ENCODE measurements around the gene TBCA. TPM values are rescaled to one million over a fixed set of nuclear protein-coding genes. Genes with fewer than 3 reads are reported as not detected.

Gene TBCA
- total and polyA plus RNA-seq, 9 of the 15 experiments (the other 6 are each of a cell fraction or from before 2014, with no cell fraction given) = 164 to 661 (median 334) TPM

DNA sequence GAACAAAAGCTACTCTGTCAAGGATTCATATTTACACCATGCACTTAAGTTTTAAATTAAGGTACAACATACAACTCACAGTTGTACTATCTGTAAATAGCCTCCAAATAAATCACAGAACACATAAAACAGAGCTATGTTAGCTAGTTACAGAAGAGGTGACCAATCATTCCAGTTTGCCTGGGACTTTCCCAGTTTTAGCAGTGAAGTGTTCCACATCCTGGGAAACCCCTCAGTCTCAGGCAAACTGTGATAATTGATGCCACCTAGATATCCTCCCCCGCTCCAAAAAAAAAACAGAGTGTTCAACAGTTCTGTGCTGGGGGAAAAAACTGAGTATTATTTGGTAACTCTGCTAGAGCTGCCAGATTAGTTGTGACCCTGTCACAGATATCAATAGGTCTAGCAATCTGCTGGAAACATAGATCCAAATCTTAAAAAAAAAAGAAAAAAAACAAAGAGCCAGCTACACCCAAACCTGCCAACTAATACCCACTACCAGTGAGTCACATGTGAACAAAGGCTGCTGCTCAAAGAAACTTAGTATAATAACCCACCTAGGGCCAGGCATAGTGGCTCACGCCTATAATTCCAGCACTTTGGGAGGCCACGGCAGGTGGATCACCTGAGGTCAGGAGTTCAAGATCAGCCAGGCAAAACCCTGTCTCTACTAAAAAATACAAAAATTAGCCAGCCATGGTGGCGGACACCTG lies 5.7 kb downstream of the TBCA start:
- Histone ChIP-seq H3K9me1 (ENCODE audit: control insufficient read depth, insufficient read depth, low read length) (no peaks in the 10 kb centered on the region), H3K9ac (ENCODE audit: insufficient read depth in 1 of 2, low read depth in 2 of 2, low read length in 2 of 2) (no peak overlapping the region), H3K36me3 (ENCODE audit: control insufficient read depth, insufficient read depth, low read length) (peaks cover 68% of the 10 kb centered on the region), H3K4me2 (ENCODE audit: insufficient read depth, low read length) (no peak overlapping the region; the same call in 1 of the 2 replicates), H3K4me1 (replicated peaks in 1 of 2; ENCODE audit: control insufficient read depth in 2 of 2, insufficient read depth in 2 of 2, low read length in 2 of 2) (peaks cover 6 to 20% of the 10 kb centered on the region in 2 experiments; a peak in 4 of 5 replicates), H3K79me2 (ENCODE audit: control insufficient read depth, insufficient read depth, low read length) (peaks cover 97% of the 10 kb centered on the region), H2AFZ (ENCODE audit: low read depth, low read length) (no peak overlapping the region), H3K4me3 (no peak overlapping the region), H3K27me3 (ENCODE audit: control insufficient read depth in 2 of 2, insufficient read depth in 2 of 2, low read length in 2 of 2) (no peaks in the 10 kb centered on the region), H4K20me1 (replicated peaks; ENCODE audit: control insufficient read depth, insufficient read depth, low read length) (no peaks in the 10 kb centered on the region), H3K27ac (ENCODE audit: extremely low read depth, low read depth, low read length) (no peak overlapping the region), H3K9me3 (replicated peaks; ENCODE audit: control insufficient read depth, insufficient read depth, low read depth, low read length) (0 out of 2 replicates have a peak, but pooled peaks cover 4% of the 10 kb centered on the region)
- no TSS peak for BruUV-seq (replicated peaks)
- DNase-seq (ENCODE audit: extremely low read depth in 1 of 4, low spot score in 3 of 4) (no peak), FAIRE-seq (no peak), ATAC-seq (no peak)
- in situ Hi-C loops (cut with MboI) = no loop called here
- POLR2A ChIA-PET = interaction anchor here (0.7 kb wide), 1 partner anchor 42 kb away, joined by 3 read pairs; no protein-coding TSS in a partner anchor
- CTCF ChIA-PET (ENCODE audit: low intra/inter-chr PET ratio) = no interaction called here
- 91% methylated on average over 4 of the region's 4 CpGs for WGBS (ENCODE audit: insufficient coverage, low coverage, missing lambda C conversion rate)
- no peak for TF ChIP-seq BMI1 (IDR thresholded peaks at IDR 0.05; ENCODE audit: low read length)
- 0 out of 2 replicates have a peak, but pooled peaks have one; percentile 15 for TF ChIP-seq ZFP1 (CRISPR knock-in tag; IDR thresholded peaks at IDR 0.05)
- intact Hi-C loops (cut with micrococcal nuclease) = no loop called here

DNA sequence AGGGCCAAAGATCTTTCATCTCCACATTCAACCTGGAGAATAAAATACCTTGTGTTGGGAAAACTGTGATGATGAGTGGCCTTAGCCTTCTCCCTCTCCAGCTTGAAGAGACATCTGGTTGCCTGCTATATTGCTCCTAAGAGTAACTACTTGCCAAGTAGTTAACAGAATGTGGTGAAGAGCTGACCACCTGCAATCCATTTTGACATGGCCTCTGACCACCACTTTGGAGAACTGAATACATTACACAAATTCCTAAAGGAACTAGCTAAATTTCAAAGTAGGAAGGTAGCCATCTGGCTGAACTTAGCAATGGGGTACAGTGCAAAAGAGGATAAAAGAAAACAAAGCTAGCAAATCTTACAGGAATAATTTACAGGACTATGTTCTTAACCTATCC lies 7.2 kb downstream of the TBCA start:
- CTCF ChIA-PET (ENCODE audit: low intra/inter-chr PET ratio) = no interaction called here
- no peak overlapping the region for H3K9ac ChIP-seq (ENCODE audit: insufficient read depth in 1 of 2, low read depth in 2 of 2, low read length in 2 of 2)
- no peak overlapping the region for H3K27ac ChIP-seq (ENCODE audit: extremely low read depth, low read depth, low read length)
- in situ Hi-C loops (cut with MboI) (no loop called here), intact Hi-C loops (cut with micrococcal nuclease) (no loop called here)
- BruUV-seq (replicated peaks) = no TSS peak
- TF ChIP-seq ZNF699 (CRISPR knock-in tag; IDR thresholded peaks at IDR 0.05; ENCODE audit: insufficient replicate concordance) (no peak), HEY1 (CRISPR knock-in tag; IDR thresholded peaks at IDR 0.05; ENCODE audit: borderline replicate concordance) (no peak), RUNX1 (IDR thresholded peaks at IDR 0.05; ENCODE audit: low read depth) (no peak)
- H3K9me1 ChIP-seq (ENCODE audit: control insufficient read depth, insufficient read depth, low read length) = no peaks in the 10 kb centered on the region
- H3K36me3 ChIP-seq (ENCODE audit: control insufficient read depth, insufficient read depth, low read length) = peaks cover 72% of the 10 kb centered on the region
- H3K9me3 ChIP-seq (replicated peaks; ENCODE audit: control insufficient read depth, insufficient read depth, low read depth, low read length) = 0 out of 2 replicates have a peak, but pooled peaks cover 4% of the 10 kb centered on the region
- peaks cover 6 to 20% of the 10 kb centered on the region in 2 experiments; a peak in 3 of 5 replicates for H3K4me1 ChIP-seq (replicated peaks in 1 of 2; ENCODE audit: control insufficient read depth in 2 of 2, insufficient read depth in 2 of 2, low read length in 2 of 2)
- ATAC-seq = no peak
- POLR2A ChIA-PET = no interaction called here
- no peak for DNase-seq (ENCODE audit: extremely low read depth in 1 of 4, low spot score in 3 of 4)
- no peaks in the 10 kb centered on the region for H4K20me1 ChIP-seq (replicated peaks; ENCODE audit: control insufficient read depth, insufficient read depth, low read length)
- no peak overlapping the region for H3K4me2 ChIP-seq (ENCODE audit: insufficient read depth, low read length)
- no peak for FAIRE-seq
- no peaks in the 10 kb centered on the region for H3K27me3 ChIP-seq (ENCODE audit: control insufficient read depth in 2 of 2, insufficient read depth in 2 of 2, low read length in 2 of 2)
- H3K4me3 ChIP-seq = no peak overlapping the region
- no peak overlapping the region for H2AFZ ChIP-seq (ENCODE audit: low read depth, low read length)
- peaks cover 97% of the 10 kb centered on the region for H3K79me2 ChIP-seq (ENCODE audit: control insufficient read depth, insufficient read depth, low read length)
